H1 (cell line): ENCODE data around the gene SAXO1. TPM values are rescaled to one million over a fixed set of nuclear protein-coding genes. Genes with fewer than 3 reads are reported as not detected.

Experiments
- CEBPB ChIP-seq: IDR thresholded peaks from 2 replicates; pipeline ENCODE4 v1.6.1; 2012; ENCODE audit warnings: low read depth, low read length
- CHD7 ChIP-seq: fragments of 300-600 bp; sonication (generic); IDR thresholded peaks from 2 replicates; pipeline ENCODE4 v1.7.1; 2012; ENCODE audit warnings: low read length, moderate library complexity, mild to moderate bottlenecking, inconsistent platforms; ENCODE audit not compliant: insufficient replicate concordance
- MAX ChIP-seq: IDR thresholded peaks from 2 replicates; pipeline ENCODE4 v1.6.1; 2012; ENCODE audit warnings: inconsistent platforms
- PHF8 ChIP-seq: fragments of 200-600 bp; sonication (generic); conservative IDR thresholded peaks from 2 replicates; pipeline ENCODE4 v1.7.1; 2012; ENCODE audit warnings: low read depth, mild to moderate bottlenecking, inconsistent platforms, low read length, moderate library complexity
- RBBP5 ChIP-seq: IDR thresholded peaks from 2 replicates; pipeline ENCODE4 v1.7.1; 2012; ENCODE audit warnings: low read depth, mild to moderate bottlenecking, inconsistent platforms, low read length, moderate library complexity, borderline replicate concordance
- SAP30 ChIP-seq: fragments of 300-600 bp; sonication (generic); IDR thresholded peaks from 2 replicates; pipeline ENCODE4 v1.7.1; 2012; ENCODE audit warnings: low read length, moderate library complexity, mild to moderate bottlenecking, inconsistent platforms; ENCODE audit not compliant: insufficient read depth, insufficient replicate concordance
- TAF1 ChIP-seq: IDR thresholded peaks from 2 replicates; pipeline ENCODE4 v1.6.1; 2011; ENCODE audit warnings: mild to moderate bottlenecking, low read depth, low read length
- YY1 ChIP-seq: IDR thresholded peaks from 2 replicates; pipeline ENCODE4 v1.6.1; 2011; ENCODE audit warnings: low read depth, mild to moderate bottlenecking, low read length
- ZNF274 ChIP-seq: IDR thresholded peaks from 2 replicates; pipeline ENCODE4 v1.7.0; 2012; ENCODE audit warnings: low read length, borderline replicate concordance; ENCODE audit errors: extremely low read depth
- polyA plus RNA-seq, 7 experiments: library from polyadenylated mRNA; depleted of rRNA in 3 of 7; stranded (reverse) in 5 of 7; unstranded in 2 of 7; fragments of >200 nt in 5 of 7; fragments of 200-250 nt in 2 of 7; gene quantifications; 1 replicate in 5 of 7; 2 replicates in 1 of 7; 4 replicates in 1 of 7; pipeline versions ENCODE4 v1.2.1 to v1.2.3, GENCODE V29; 2011 to 2013; ENCODE audit warnings: missing spikeins in 2 of 7, mixed read lengths in 2 of 7
- total RNA-seq: library from RNA; stranded (reverse); fragmentation: NEBNext Ultra II Directional; extraction: Animal tissue kit (Norgen Biotek cat#: 25700); gene quantifications from 2 replicates; pipeline ENCODE4 v1.2.1, GENCODE V29; 2021

Gene SAXO1
- total and polyA plus RNA-seq, 2 of the 8 experiments (the other 6 are each of a cell fraction or from before 2014, with no cell fraction given) = 0.11 to 0.20 TPM

- TF ChIP-seq CHD7 = no peak
- TF ChIP-seq YY1 = no peak
- no peak for TF ChIP-seq CEBPB
- no peak for TF ChIP-seq TAF1
- no peak for TF ChIP-seq PHF8
- no peak for TF ChIP-seq ZNF274
- no peak for TF ChIP-seq RBBP5
- no peak for TF ChIP-seq MAX
- no peak for TF ChIP-seq SAP30
These were observed 50.8 kb downstream of the SAXO1 start (continued) for GRCh38 chr9:18982262-18982620.
